MM.1S (cell line): ENCODE results near the gene CSF1R.

Experiments used
- DNase-seq: peaks from one replicate; pipeline ENCODE4 v3.0.0-alpha.2; 2015
- H2AFZ ChIP-seq: fragments of 300-600 bp; sonication (generic); 2 replicates; pipeline ENCODE4 v1.6.0; 2016; ENCODE audit warnings: antibody characterized with exemption, low read length
- H3F3A ChIP-seq: fragments of 300-600 bp; sonication (generic); 2 replicates; pipeline ENCODE4 v1.6.1; 2016; ENCODE audit warnings: mild to moderate bottlenecking, antibody characterized with exemption, low read length, moderate library complexity, mixed read lengths; ENCODE audit not compliant: insufficient read depth
- H3K27ac ChIP-seq: fragments of 300-600 bp; sonication (generic); 2 replicates; pipeline ENCODE4 v1.5.1; 2016; ENCODE audit warnings: mild to moderate bottlenecking, low read length
- H3K27me3 ChIP-seq: fragments of 300-600 bp; sonication (generic); replicated peaks from 2 replicates; pipeline ENCODE4 v1.6.0; 2016; ENCODE audit warnings: low read length; ENCODE audit not compliant: insufficient read depth
- H3K36me3 ChIP-seq: fragments of 300-600 bp; sonication (generic); replicated peaks from 2 replicates; pipeline ENCODE4 v1.6.1; 2016; ENCODE audit warnings: mild to moderate bottlenecking, low read length, mixed read lengths; ENCODE audit not compliant: insufficient read depth
- H3K4me1 ChIP-seq: fragments of 300-600 bp; sonication (generic); 2 replicates; pipeline ENCODE4 v1.6.1; 2016; ENCODE audit warnings: low read length, mixed read lengths
- H3K4me2 ChIP-seq: fragments of 300-600 bp; sonication (generic); 2 replicates; pipeline ENCODE4 v1.6.0; 2016; ENCODE audit warnings: low read depth, low read length
- H3K4me3 ChIP-seq: fragments of 300-600 bp; sonication (generic); 2 replicates; pipeline ENCODE4 v1.5.1; 2016; ENCODE audit warnings: low read length, mixed read lengths
- H3K79me2 ChIP-seq: fragments of 300-600 bp; sonication (generic); 2 replicates; pipeline ENCODE4 v1.6.1; 2016; ENCODE audit warnings: mixed run types, low read length, mixed read lengths
- H3K9ac ChIP-seq: fragments of 300-600 bp; sonication (generic); 2 replicates; pipeline ENCODE4 v1.6.1; 2016; ENCODE audit warnings: low read length, mixed read lengths
- H3K9me2 ChIP-seq: fragments of 300-600 bp; sonication (generic); replicated peaks from 2 replicates; pipeline ENCODE4 v1.6.1; 2016; ENCODE audit warnings: mild to moderate bottlenecking, low read length, mixed read lengths; ENCODE audit not compliant: insufficient read depth
- H3K9me3 ChIP-seq: fragments of 300-600 bp; sonication (generic); replicated peaks from 2 replicates; pipeline ENCODE4 v1.6.1; 2016; ENCODE audit warnings: mild to moderate bottlenecking, low read length, mixed read lengths; ENCODE audit not compliant: insufficient read depth
- H4K20me1 ChIP-seq: fragments of 300-600 bp; sonication (generic); 2 replicates; pipeline ENCODE4 v1.6.1; 2016; ENCODE audit warnings: mild to moderate bottlenecking, low read length, moderate library complexity, mixed read lengths; ENCODE audit not compliant: insufficient read depth
- CTCF ChIP-seq: fragments of 300-600 bp; sonication (generic); IDR thresholded peaks from 2 replicates; pipeline ENCODE4 v1.5.1; 2016; ENCODE audit warnings: antibody characterized with exemption, low read length, mixed read lengths
- EZH2 ChIP-seq: fragments of 300-600 bp; sonication (generic); optimal IDR thresholded peaks from 2 replicates; pipeline ENCODE3; 2017; ENCODE audit warnings: low read depth, mild to moderate bottlenecking, antibody characterized with exemption, low read length, mixed read lengths
- EZH2phosphoT487 ChIP-seq: fragments of 300-600 bp; sonication (generic); IDR thresholded peaks from 2 replicates; pipeline ENCODE4 v1.6.1; 2018; ENCODE audit warnings: antibody characterized with exemption, low read length

The CSF1R gene

GRCh38 chr5:150108711-150109514 lies 22.6 kb upstream of the CSF1R start:
- H3K9ac ChIP-seq: no peak overlapping the region
- no peaks in the 10 kb centered on the region for H3K36me3 ChIP-seq
- TF ChIP-seq EZH2: no peak
- TF ChIP-seq EZH2phosphoT487: no peak
- no peak for TF ChIP-seq CTCF
- no peaks in the 10 kb centered on the region for H3F3A ChIP-seq
- no peaks in the 10 kb centered on the region for H3K9me3 ChIP-seq
- H3K9me2 ChIP-seq: no peaks in the 10 kb centered on the region
- no peak for DNase-seq
- no peaks in the 10 kb centered on the region for H3K79me2 ChIP-seq
- no peaks in the 10 kb centered on the region for H3K27me3 ChIP-seq
- no peak overlapping the region for H2AFZ ChIP-seq
- no peak overlapping the region for H3K4me3 ChIP-seq
- no peak overlapping the region for H3K27ac ChIP-seq
- H3K4me1 ChIP-seq: no peaks in the 10 kb centered on the region
- H3K4me2 ChIP-seq: no peak overlapping the region
- no peaks in the 10 kb centered on the region for H4K20me1 ChIP-seq

- Histone ChIP-seq H2AFZ (no peak overlapping the region), H3K9me3 (no peaks in the 10 kb centered on the region), H3K9ac (no peak overlapping the region), H3K79me2 (no peaks in the 10 kb centered on the region), H3K4me1 (peaks cover 7% of the 10 kb centered on the region), H4K20me1 (no peaks in the 10 kb centered on the region), H3K9me2 (no peaks in the 10 kb centered on the region), H3K27me3 (no peaks in the 10 kb centered on the region), H3F3A (peaks cover 2% of the 10 kb centered on the region; the same call in 1 of the 2 replicates), H3K27ac (no peak overlapping the region), H3K4me3 (no peak overlapping the region), H3K36me3 (no peaks in the 10 kb centered on the region), H3K4me2 (no peak overlapping the region)
- no peak for TF ChIP-seq EZH2
- no peak for TF ChIP-seq EZH2phosphoT487
- no peak for TF ChIP-seq CTCF
- no peak for DNase-seq
Observed at GRCh38 chr5:150107909-150108447, 21.6 kb upstream of the CSF1R start.

GRCh38 chr5:150106674-150107426 lies 20.5 kb upstream of the CSF1R start:
- Histone ChIP-seq H2AFZ (no peak overlapping the region), H3K36me3 (no peaks in the 10 kb centered on the region), H3F3A (peaks cover 7% of the 10 kb centered on the region; the same call in 1 of the 2 replicates), H3K9me2 (no peaks in the 10 kb centered on the region), H4K20me1 (no peaks in the 10 kb centered on the region), H3K4me3 (no peak overlapping the region), H3K27me3 (no peaks in the 10 kb centered on the region), H3K9me3 (no peaks in the 10 kb centered on the region), H3K9ac (no peak overlapping the region), H3K79me2 (no peaks in the 10 kb centered on the region), H3K4me1 (peaks cover 11% of the 10 kb centered on the region), H3K27ac (no peak overlapping the region), H3K4me2 (no peak overlapping the region)
- DNase-seq: no peak
- no peak for TF ChIP-seq EZH2
- TF ChIP-seq CTCF: no peak
- no peak for TF ChIP-seq EZH2phosphoT487
